Activated T-helper 2 cell treated with anti-CD3 and anti-CD28 coated beads, Interferon-gamma antibody, Interleukin-2, Interleukin-4, amounts not matched to agents 10 μg/mL and 5 μg/mL and 100 μg/mL, durations not matched to agents 14 hours and 24 hours and 36 hours (primary cell): ENCODE data around the gene ATG2A. TPM values are rescaled to one million over a fixed set of nuclear protein-coding genes. Genes with fewer than 3 reads are reported as not detected.

ENCODE experiments used
- DNase-seq: peaks from one replicate; pipeline ENCODE4 v3.0.0; 2021; ENCODE audit warnings: low spot score
- H3K27ac Mint-ChIP-seq: one replicate; pipeline ENCODE4 v1.8.0; 2021; ENCODE audit warnings: mixed read lengths
- H3K27me3 Mint-ChIP-seq: one replicate; pipeline ENCODE4 v1.8.0; 2021; ENCODE audit warnings: low read depth, mixed read lengths
- H3K36me3 Mint-ChIP-seq: one replicate; pipeline ENCODE4 v1.8.0; 2021; ENCODE audit warnings: low read depth, mixed read lengths
- H3K4me1 Mint-ChIP-seq: one replicate; pipeline ENCODE4 v1.8.0; 2021; ENCODE audit warnings: low read depth, mixed read lengths
- H3K4me3 Mint-ChIP-seq: one replicate; pipeline ENCODE4 v1.8.0; 2021; ENCODE audit warnings: low read depth, mild to moderate bottlenecking, moderate library complexity, mixed read lengths
- H3K9me3 Mint-ChIP-seq: one replicate; pipeline ENCODE4 v1.8.0; 2021; ENCODE audit warnings: mixed read lengths
- intact Hi-C: fragments of 100-400 bp; cut with micrococcal nuclease; formaldehyde crosslinking; loops from one replicate; pipeline ENCODE4 v1.15.1; 2023
- total RNA-seq: library from RNA; stranded (reverse); gene quantifications from 2 replicates; pipeline ENCODE4 v1.2.3, GENCODE V29; 2022

Gene ATG2A
- total RNA-seq, 1 donor from 2014 or later = 20.7 TPM

DNA sequence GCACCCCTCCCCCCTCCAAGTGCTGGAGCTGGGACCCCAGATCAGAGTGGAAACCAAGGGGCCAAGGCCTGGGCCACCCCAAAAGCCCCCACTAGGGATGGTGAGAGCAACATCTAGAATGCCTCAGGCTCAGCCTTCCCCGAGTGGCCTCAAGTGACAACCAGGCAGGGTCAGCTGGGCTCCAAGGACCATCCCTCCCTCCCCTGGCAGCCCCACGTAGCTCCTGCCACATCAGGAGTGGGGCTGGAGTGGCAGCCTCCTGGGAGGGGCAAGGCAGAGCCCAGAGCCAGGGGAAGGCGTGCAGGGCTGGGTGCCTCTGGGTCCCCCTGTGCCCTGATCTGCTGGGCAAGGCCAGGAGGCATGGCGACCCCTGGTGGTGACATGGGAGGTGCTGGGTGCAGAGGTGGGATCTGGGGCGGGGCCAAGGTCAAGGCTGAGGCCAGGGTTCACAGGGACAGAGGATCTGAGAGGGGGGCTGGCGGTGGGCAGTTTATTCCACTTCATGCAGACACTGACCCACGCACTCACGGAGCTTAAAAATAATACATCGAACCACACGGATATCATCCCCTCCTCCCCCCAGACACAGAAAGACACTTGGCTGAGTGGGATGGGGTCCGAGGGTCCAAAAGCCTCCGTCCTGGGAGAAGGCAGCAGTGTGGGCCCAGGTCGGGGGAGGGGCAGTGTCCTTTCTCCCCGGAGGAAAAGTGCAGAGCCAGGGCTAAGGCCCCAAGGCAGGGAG lies 22.8 kb downstream of the ATG2A start:
- Mint-ChIP-seq H3K27ac (no peak overlapping the region), H3K36me3 (peaks cover 12% of the 10 kb centered on the region), H3K4me3 (no peak overlapping the region), H3K4me1 (peaks cover 1% of the 10 kb centered on the region), H3K27me3 (no peaks in the 10 kb centered on the region), H3K9me3 (no peaks in the 10 kb centered on the region)
- intact Hi-C loops = loop anchor here (1.0 to 2.0 kb wide), 2 partner anchors 15 to 47 kb away; partner anchors contain the start of gene EHD1
- DNase-seq = peak; percentile 83

DNA sequence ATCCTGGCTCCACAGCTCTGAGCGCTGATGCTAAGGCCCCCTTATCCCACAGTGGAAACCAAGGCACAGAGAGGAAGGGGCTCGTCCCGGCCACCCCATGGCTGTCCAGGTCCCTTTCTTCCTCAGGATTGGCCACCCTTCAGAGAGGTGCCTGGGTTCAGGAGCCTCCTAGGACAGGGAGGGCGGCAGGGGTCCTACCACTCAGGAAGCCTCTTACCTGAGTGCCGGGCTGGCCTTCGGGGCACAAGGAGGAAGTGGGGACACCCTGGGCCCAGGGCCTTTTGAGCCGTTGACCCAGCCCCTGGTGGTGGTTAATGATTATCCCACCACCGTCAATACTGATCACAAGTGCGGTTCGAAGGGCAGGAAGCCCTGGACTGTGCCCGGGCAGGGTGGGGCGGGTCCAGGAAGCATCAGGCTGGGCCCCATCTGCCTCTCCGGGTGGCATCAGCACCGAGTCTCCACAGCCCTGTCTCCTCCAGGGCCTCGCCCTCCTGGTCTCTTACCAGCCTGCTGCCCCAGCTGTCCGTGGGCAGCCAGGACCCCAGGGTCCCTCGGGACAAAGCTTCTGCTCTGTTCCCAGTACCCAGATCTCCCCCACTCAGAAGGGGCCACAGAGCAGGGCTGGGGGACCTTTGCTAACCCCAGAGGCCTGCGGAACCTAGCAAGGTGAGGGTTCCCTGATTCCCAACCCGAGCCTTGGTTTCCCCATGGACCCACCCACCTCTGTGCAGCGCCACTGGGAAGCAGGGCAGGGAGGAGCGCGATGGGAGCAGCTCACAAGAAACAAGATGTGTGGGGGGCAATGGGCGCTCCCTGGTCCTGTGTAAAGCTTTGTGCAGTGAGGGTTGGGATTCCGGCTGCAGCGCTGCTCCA lies 23.6 kb downstream of the ATG2A start:
- no peak overlapping the region for H3K4me3 Mint-ChIP-seq
- no peaks in the 10 kb centered on the region for H3K9me3 Mint-ChIP-seq
- intact Hi-C loops = loop anchor here (1.0 to 2.0 kb wide), 2 partner anchors 15 to 46 kb away; partner anchors contain the start of gene EHD1
- peaks cover 4% of the 10 kb centered on the region for H3K4me1 Mint-ChIP-seq
- H3K36me3 Mint-ChIP-seq = peaks cover 7% of the 10 kb centered on the region
- H3K27ac Mint-ChIP-seq = no peak overlapping the region
- DNase-seq = no peak
- H3K27me3 Mint-ChIP-seq = no peaks in the 10 kb centered on the region

DNA sequence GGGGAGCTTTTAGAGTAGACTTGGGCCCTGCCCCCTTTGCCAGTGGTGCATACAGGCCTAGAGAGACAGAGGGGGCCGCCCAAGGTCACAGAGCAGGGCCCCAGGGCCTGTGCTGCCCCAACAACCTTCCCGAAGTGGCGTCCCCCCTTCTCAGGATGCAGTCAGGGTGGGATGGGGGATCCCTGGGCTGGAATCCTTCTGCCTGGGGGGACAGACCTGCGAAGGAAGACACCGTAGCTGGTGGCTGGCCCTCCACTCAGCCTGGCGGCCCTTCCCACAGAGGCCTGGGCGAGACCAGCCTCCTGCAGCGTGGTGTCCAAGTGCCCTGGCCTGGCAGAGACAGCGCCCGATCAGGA lies 24.2 kb downstream of the ATG2A start:
- intact Hi-C loops = no loop called here
- no peak for DNase-seq
- no peak overlapping the region for H3K27ac Mint-ChIP-seq
- no peak overlapping the region for H3K4me3 Mint-ChIP-seq
- H3K36me3 Mint-ChIP-seq = peaks cover 6% of the 10 kb centered on the region
- H3K4me1 Mint-ChIP-seq = peaks cover 9% of the 10 kb centered on the region
- no peaks in the 10 kb centered on the region for H3K27me3 Mint-ChIP-seq
- no peaks in the 10 kb centered on the region for H3K9me3 Mint-ChIP-seq

DNA sequence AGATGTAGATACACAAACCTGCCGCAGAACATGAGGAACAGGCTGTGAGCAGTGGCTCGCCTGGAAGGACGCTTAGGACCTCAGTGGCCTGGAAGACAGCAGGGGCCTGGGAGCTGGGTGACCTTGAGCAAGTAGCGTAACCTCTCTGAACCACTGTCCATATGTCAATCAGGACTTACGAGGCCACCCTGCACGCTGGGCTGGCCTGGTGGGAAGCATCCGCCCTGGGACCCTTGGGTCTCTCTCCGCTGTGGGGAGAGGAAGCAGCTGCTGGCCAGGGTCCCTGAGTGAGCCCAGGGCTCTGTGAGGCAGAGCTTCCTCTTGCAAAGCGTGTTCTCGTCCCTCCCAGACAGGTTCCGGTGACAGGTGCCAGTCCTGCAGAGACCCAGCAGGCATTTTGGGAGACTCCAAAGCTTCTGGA lies 24.6 kb downstream of the ATG2A start:
- Mint-ChIP-seq H3K36me3 (peaks cover 6% of the 10 kb centered on the region), H3K9me3 (no peaks in the 10 kb centered on the region)

DNA sequence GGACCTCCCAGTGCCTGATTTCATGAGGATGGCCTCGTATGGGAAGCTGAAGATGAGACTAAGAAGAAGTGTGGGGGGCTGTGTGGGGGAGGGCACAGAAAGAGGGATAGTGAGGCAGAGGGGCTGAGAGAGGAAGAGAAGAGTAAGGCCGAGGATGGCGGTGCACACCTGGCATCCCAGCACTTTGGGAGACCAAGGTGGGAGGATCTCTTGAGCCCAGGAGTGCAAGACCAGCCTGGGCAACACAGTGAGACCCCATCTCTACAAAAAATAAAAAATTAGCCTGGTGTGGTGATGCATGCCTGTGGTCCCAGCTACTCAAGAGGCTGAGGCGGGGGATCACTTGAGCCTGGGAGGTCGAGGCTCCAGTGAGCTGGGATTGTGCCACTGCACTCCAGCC lies 25.1 kb downstream of the ATG2A start:
- no peak for DNase-seq
- intact Hi-C loops = no loop called here
- H3K27ac Mint-ChIP-seq = no peak overlapping the region
- no peaks in the 10 kb centered on the region for H3K9me3 Mint-ChIP-seq
- no peaks in the 10 kb centered on the region for H3K27me3 Mint-ChIP-seq
- peaks cover 13% of the 10 kb centered on the region for H3K4me1 Mint-ChIP-seq
- H3K4me3 Mint-ChIP-seq = no peak overlapping the region
- peaks cover 3% of the 10 kb centered on the region for H3K36me3 Mint-ChIP-seq

More for the DNA sequence above, 24.6 kb downstream of the ATG2A start:
- H3K4me3 Mint-ChIP-seq = no peak overlapping the region
- no peak for DNase-seq
- no peaks in the 10 kb centered on the region for H3K27me3 Mint-ChIP-seq
- intact Hi-C loops = no loop called here
- H3K4me1 Mint-ChIP-seq = peaks cover 11% of the 10 kb centered on the region
- peak overlapping the region; percentile 5 for H3K27ac Mint-ChIP-seq

DNA sequence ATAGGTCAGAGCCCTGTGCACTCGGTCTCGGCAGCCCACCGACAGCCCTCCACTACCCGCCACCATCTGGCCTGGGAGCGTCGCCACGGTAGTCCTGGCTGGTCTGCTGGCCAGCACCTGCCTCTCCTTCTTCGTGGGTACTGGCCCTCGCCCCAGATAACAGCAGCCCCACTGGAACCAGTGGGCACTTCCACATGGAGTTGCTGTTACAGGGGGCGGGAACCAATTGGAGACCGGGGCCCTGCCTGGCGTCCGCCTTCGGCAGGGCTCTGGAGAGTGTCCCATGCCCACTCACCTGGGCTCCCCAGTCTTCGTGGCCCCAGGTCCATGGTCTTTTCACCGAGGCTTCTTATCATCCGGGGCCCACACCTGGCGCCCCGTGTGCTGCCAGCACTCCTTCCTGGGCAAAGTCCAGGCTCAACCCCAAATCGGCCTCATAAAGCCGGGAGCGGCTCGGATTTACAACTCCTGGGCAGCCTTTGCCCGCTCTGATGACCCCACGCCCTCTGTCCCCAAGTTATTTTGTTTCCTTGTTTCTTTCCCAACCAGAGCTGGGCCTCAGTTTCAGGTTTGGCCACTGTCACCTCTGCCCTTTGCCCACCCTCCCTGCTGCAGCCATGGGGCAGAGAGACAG lies 25.7 kb downstream of the ATG2A start:
- no peak for DNase-seq
- Mint-ChIP-seq H3K36me3 (peaks cover 3% of the 10 kb centered on the region), H3K27ac (no peak overlapping the region), H3K4me3 (no peak overlapping the region), H3K9me3 (no peaks in the 10 kb centered on the region), H3K4me1 (peaks cover 13% of the 10 kb centered on the region), H3K27me3 (no peaks in the 10 kb centered on the region)
- intact Hi-C loops = no loop called here

DNA sequence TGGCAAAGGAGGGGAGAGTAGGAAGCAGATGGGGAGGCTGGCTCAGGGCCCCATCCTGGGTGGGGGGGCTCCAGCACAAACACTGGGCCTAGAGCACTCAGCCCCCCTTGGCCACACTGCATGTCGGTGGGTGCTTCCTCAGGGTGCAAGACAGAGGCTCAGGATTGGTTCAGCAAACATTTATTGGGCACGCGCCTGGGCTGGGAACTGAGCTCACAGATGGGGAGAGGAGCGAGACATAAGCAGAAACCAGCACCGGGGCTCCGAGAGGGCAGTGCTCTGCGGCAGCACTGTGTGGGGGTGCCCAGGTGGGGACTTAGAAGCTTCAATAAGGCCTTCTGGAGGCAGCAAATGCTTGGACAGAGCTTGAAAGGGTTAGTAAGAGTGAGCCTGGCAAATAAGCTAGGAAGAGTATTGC lies 26.5 kb downstream of the ATG2A start:
- H3K4me1 Mint-ChIP-seq = peaks cover 20% of the 10 kb centered on the region
- H3K36me3 Mint-ChIP-seq = peaks cover 3% of the 10 kb centered on the region
- H3K27ac Mint-ChIP-seq = no peak overlapping the region
- H3K9me3 Mint-ChIP-seq = no peaks in the 10 kb centered on the region
- H3K4me3 Mint-ChIP-seq = no peak overlapping the region
- no peaks in the 10 kb centered on the region for H3K27me3 Mint-ChIP-seq
- intact Hi-C loops = no loop called here
- DNase-seq = no peak

DNA sequence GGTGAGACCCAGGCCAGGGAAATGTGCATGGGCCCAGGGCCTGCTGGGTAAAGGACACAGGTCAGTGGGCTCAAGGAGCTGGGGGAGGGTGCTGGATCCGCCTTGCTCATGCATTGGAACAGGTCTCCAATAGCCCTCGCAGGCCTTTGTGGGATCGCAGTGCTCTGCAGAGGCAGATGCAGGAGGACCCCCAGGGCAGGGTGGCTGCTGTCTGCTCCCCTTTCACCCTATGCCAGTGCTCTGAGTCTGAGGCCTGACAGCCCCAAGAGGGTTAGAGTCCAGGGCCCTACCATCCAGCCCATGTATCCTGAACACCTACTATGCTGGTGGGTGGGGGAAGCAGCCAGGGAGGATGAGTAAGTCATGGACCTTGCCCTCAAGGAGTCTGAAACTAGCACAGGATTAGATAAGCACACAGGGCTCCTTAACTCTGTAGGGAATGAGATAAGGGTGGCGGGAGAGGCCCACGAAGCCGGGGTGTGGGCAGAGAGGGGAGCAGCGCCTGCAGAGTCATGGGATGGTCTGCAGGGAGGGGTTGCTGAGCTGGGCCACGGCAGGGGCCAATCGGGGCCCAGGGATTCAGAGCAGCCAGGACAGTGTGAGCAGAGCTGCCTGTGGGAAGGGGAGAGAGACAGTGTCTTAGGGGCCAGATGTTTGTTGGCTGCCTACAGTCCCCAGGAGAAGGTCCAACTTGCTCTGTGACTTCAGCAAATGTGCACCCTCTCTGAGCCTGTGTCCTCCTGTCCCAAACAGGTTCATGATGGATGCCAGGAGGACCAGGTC lies 28.1 kb downstream of the ATG2A start:
- DNase-seq = no peak
- Mint-ChIP-seq H3K4me3 (no peak overlapping the region), H3K9me3 (no peaks in the 10 kb centered on the region), H3K27me3 (no peaks in the 10 kb centered on the region), H3K4me1 (peaks cover 27% of the 10 kb centered on the region), H3K36me3 (no peaks in the 10 kb centered on the region), H3K27ac (no peak overlapping the region)
- intact Hi-C loops = loop anchor here (1.0 kb wide), 1 partner anchor 42 kb away; no protein-coding TSS in a partner anchor

DNA sequence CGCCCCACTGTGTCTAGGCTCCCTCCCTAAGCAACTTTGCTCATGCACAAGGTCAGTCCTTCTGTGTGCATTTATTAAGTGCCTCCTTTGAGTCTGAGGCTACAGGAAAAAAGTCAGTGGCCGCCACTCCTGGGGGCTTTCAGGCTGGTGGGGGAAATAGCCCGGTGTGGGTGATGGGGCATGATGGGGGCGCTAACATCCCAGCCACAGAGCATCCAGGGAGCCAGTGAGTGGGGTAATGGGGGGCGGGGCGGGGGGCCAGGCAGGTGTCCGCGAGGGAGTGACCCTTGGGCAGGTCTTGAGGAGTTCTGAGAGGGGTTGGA lies 28.6 kb downstream of the ATG2A start:
- no peaks in the 10 kb centered on the region for H3K27me3 Mint-ChIP-seq
- peaks cover 27% of the 10 kb centered on the region for H3K4me1 Mint-ChIP-seq
- intact Hi-C loops = loop anchor here (1.0 kb wide), 1 partner anchor 41 kb away; no protein-coding TSS in a partner anchor
- H3K27ac Mint-ChIP-seq = peak overlapping the region; percentile 89
- no peaks in the 10 kb centered on the region for H3K9me3 Mint-ChIP-seq
- no peak for DNase-seq
- peak overlapping the region; percentile 77 for H3K4me3 Mint-ChIP-seq
- no peaks in the 10 kb centered on the region for H3K36me3 Mint-ChIP-seq

DNA sequence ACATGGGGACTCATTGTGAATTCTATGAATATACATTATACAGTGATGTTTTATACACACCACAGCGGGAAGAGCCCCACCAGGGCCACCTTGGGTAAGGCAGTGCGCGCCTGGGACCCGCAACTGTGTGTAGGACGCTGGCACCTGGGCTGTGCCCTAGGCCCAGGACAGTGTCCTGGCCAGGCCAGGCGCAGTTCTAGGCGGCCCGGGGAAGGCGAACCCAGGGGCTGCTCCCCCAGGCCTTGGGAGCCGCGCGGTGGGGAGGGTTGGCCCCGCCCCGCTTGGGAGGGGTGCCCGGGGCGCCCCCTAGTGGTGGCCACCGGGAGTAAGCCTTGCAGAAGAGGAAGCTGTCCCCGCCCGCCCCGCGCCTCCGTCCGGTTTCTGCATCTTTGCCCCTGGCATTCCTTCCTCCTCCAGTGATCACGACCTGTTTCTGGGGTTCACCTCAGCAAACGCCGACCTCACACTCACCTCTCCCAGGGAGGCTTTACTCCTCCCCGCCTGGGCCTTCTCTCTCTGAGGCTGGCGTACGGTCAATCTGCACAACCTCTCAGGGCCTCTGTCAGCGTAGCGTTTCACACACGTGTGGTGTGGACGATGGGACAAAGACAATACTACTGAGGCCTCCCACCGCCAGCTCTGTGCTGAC lies 29.1 kb downstream of the ATG2A start:
- Mint-ChIP-seq H3K27me3 (no peaks in the 10 kb centered on the region), H3K4me3 (peak overlapping the region; percentile 77), H3K36me3 (no peaks in the 10 kb centered on the region), H3K27ac (peak overlapping the region; percentile 89), H3K9me3 (no peaks in the 10 kb centered on the region), H3K4me1 (peaks cover 27% of the 10 kb centered on the region)
- DNase-seq = peak; percentile 83
- intact Hi-C loops = loop anchor here (1.0 kb wide), 1 partner anchor 41 kb away; no protein-coding TSS in a partner anchor

DNA sequence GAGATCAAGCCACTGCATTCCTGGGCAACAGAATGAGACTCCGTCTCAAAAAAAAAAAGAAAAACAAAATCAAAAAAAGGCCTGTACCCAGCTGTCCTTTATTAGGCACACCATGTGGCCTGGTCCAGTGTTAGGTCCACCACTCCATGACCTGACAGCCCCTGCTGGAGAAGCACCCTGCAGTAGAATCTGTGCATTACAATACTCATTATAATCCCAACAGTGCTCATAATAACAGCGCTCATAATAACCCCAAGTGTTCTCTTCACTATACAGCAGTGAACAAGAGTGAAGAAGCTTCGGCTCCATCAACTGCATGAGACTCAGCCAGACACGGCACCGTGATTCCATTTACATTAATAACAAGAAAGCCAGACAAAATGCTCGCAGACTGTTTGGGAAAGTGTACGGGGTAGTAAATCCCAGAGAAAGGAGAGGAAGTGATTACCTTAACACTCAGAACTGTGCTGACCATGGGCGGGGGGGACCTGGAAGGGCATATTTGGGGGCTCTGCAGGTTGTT lies 29.7 kb downstream of the ATG2A start:
- Mint-ChIP-seq H3K27ac (peak overlapping the region; percentile 72), H3K36me3 (no peaks in the 10 kb centered on the region), H3K4me1 (peaks cover 27% of the 10 kb centered on the region), H3K27me3 (no peaks in the 10 kb centered on the region), H3K4me3 (no peak overlapping the region), H3K9me3 (no peaks in the 10 kb centered on the region)
- DNase-seq = no peak
- intact Hi-C loops = no loop called here
